Activated CD8-positive, alpha-beta T cell treated with anti-CD3 and anti-CD28 coated beads, Interleukin-2, amount 10 ng/mL, durations not matched to agents 7 days and 5 days (primary cell): Measurements from ENCODE around the gene ADAMTS9. TPM values are rescaled to one million over a fixed set of nuclear protein-coding genes. Genes with fewer than 3 reads are reported as not detected.

Source experiments
- ATAC-seq: fragments of 150-1000 bp; cut with Tn5 transposase; one replicate; pipeline ENCODE4 v1.10.0; 2021; ENCODE audit warnings: moderate library complexity
- CTCF ChIA-PET: fragments of 350-600 bp; sonication (Branson Sonifier 250); formaldehyde crosslinking; loops from one replicate; lab custom pipeline; 2021; ENCODE audit warnings: antibody characterized with exemption; lab: Charles Lee
- POLR2A ChIA-PET: fragments of 350-600 bp; sonication (Branson Sonifier 250); formaldehyde crosslinking; loops from one replicate; lab custom pipeline; 2021; ENCODE audit warnings: antibody characterized with exemption; lab: Charles Lee
- DNase-seq: peaks from one replicate; pipeline ENCODE4 v3.0.0-alpha.2; 2020
- H3K27ac Mint-ChIP-seq: one replicate; pipeline ENCODE4 v1.8.0; 2021; ENCODE audit warnings: mild to moderate bottlenecking, mixed read lengths
- H3K27me3 Mint-ChIP-seq: one replicate; pipeline ENCODE4 v1.8.0; 2021; ENCODE audit warnings: low read depth, mixed read lengths
- H3K36me3 Mint-ChIP-seq: one replicate; pipeline ENCODE4 v1.8.0; 2021; ENCODE audit warnings: low read depth, mixed read lengths
- H3K4me1 Mint-ChIP-seq: one replicate; pipeline ENCODE4 v1.8.0; 2021; ENCODE audit warnings: low read depth, mixed read lengths
- H3K4me3 Mint-ChIP-seq: one replicate; pipeline ENCODE4 v1.8.0; 2021; ENCODE audit warnings: mild to moderate bottlenecking, mixed read lengths
- H3K9me3 Mint-ChIP-seq: one replicate; pipeline ENCODE4 v1.8.0; 2022; ENCODE audit warnings: mixed read lengths; ENCODE audit not compliant: insufficient read depth
- total RNA-seq, 2 experiments: library from RNA; stranded (reverse); gene quantifications; one replicate each; pipeline ENCODE4 v1.2.3, GENCODE V29; 2021

ADAMTS9 gene
- total RNA-seq, 2 experiments from 2014 or later: not detected

DNA sequence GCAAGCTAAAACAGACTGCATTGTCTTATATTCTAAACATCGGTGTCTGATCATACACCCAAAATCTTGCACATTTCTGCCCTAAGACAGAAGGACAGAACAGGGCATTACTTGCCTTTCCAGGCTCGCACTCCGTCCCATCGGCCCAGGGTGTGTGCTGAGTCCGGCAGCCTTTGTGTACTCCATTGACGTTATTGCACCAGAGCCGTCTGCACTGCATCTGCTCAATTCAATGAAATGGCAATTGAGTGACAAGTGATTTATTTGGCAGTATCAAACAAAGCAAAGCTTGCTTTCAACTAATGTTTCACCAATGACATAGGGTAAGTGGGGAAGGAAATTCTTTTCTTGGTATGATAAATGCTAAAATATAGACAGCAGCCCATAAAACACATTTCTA lies 40.0 kb downstream of the ADAMTS9 start:
- no peaks in the 10 kb centered on the region for H3K4me1 Mint-ChIP-seq
- no peaks in the 10 kb centered on the region for H3K9me3 Mint-ChIP-seq
- CTCF ChIA-PET: no interaction called here
- ATAC-seq (no peak), DNase-seq (no peak)
- H3K4me3 Mint-ChIP-seq: no peak overlapping the region
- POLR2A ChIA-PET: no interaction called here
- no peaks in the 10 kb centered on the region for H3K36me3 Mint-ChIP-seq
- no peaks in the 10 kb centered on the region for H3K27me3 Mint-ChIP-seq
- no peak overlapping the region for H3K27ac Mint-ChIP-seq

DNA sequence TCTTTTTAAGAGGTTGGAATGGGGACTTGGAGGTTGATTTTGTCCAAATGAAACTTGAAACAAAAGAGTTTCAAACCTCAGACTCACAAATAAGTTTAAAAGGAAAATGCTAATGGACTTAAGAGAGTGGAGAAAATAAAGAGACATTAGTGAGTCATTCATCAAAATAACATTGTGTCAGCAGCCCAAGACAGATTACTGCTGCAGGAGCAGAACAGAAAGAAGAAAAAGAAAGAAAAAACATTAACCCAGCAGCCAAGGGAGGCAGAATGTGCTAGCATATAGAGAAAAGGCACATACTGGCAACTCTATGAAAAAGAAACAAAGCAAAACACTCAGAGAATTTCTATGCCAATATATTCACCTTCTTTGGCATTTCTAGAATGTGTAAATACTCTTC lies 42.6 kb downstream of the ADAMTS9 start:
- Mint-ChIP-seq H3K27ac (no peak overlapping the region), H3K4me3 (no peak overlapping the region), H3K9me3 (no peaks in the 10 kb centered on the region), H3K36me3 (no peaks in the 10 kb centered on the region), H3K27me3 (no peaks in the 10 kb centered on the region), H3K4me1 (no peaks in the 10 kb centered on the region)
- ChIA-PET POLR2A (no interaction called here), CTCF (no interaction called here)
- ATAC-seq: no peak
- DNase-seq: no peak

DNA sequence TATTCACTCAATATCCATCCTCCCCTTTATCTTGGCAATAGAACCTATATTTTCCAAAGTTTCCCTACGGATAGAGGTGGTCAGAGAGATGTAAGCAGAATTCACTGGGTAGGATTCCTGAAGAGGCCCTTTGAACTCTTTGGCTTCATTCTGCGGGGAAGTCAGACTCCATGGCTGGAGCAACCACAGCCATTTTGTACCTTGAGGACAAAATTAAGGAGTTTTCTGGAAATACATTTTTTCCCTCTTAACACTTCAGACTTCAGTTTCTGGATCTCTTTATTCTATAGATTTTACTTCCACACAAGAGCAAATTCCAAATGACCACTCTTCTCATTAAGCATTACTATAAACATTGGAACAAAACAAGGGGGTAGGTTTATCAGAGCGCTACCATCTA lies 43.3 kb downstream of the ADAMTS9 start:
- CTCF ChIA-PET: no interaction called here

GRCh38 chr3:64642327-64643151 lies 45.3 kb downstream of the ADAMTS9 start:
- Mint-ChIP-seq H3K4me3 (no peak overlapping the region), H3K4me1 (no peaks in the 10 kb centered on the region), H3K27ac (no peak overlapping the region), H3K9me3 (no peaks in the 10 kb centered on the region), H3K36me3 (no peaks in the 10 kb centered on the region), H3K27me3 (no peaks in the 10 kb centered on the region)
- DNase-seq (no peak), ATAC-seq (no peak)
- POLR2A ChIA-PET: no interaction called here
- CTCF ChIA-PET: no interaction called here

More for the DNA sequence above, 43.3 kb downstream of the ADAMTS9 start:
- H3K36me3 Mint-ChIP-seq: no peaks in the 10 kb centered on the region
- no peaks in the 10 kb centered on the region for H3K27me3 Mint-ChIP-seq
- no peaks in the 10 kb centered on the region for H3K4me1 Mint-ChIP-seq
- POLR2A ChIA-PET: no interaction called here
- H3K9me3 Mint-ChIP-seq: no peaks in the 10 kb centered on the region
- DNase-seq: no peak
- no peak overlapping the region for H3K27ac Mint-ChIP-seq
- H3K4me3 Mint-ChIP-seq: no peak overlapping the region
- no peak for ATAC-seq

DNA sequence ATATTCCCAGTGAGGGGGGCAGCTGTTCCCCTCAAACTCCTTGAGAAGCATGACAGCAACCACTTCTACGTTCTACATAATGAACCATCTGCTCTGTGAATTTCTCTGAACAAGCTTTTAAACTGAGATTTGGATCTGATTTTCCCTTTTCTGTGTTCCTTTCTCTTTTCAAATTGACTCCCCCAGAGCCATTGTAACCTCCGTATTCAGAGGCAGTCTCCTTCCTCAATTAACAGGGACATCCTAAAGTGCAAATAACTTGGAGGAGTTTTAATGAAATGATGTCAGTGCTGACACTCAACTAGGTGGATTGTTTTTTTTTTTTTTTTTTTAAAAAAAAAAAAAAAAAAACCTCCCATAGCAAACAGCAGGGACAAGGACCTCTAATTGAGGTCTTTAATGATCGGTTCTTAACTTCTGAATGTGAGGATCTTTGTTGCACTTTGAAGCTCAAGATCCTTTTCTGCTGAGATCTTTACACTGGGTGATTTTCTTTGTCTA lies 48.8 kb downstream of the ADAMTS9 start:
- ChIA-PET CTCF (no interaction called here), POLR2A (no interaction called here)
- H3K4me1 Mint-ChIP-seq: no peaks in the 10 kb centered on the region
- no peak for DNase-seq
- H3K36me3 Mint-ChIP-seq: no peaks in the 10 kb centered on the region
- no peak overlapping the region for H3K4me3 Mint-ChIP-seq
- no peaks in the 10 kb centered on the region for H3K9me3 Mint-ChIP-seq
- no peak for ATAC-seq
- H3K27me3 Mint-ChIP-seq: no peaks in the 10 kb centered on the region
- no peak overlapping the region for H3K27ac Mint-ChIP-seq

GRCh38 chr3:64638511-64638910 lies 49.3 kb downstream of the ADAMTS9 start:
- H3K9me3 Mint-ChIP-seq: no peaks in the 10 kb centered on the region

GRCh38 chr3:64634417-64634816 lies 53.4 kb downstream of the ADAMTS9 start:
- no peaks in the 10 kb centered on the region for H3K9me3 Mint-ChIP-seq
- H3K4me1 Mint-ChIP-seq: no peaks in the 10 kb centered on the region
- ATAC-seq (no peak), DNase-seq (no peak)
- H3K27me3 Mint-ChIP-seq: no peaks in the 10 kb centered on the region
- ChIA-PET CTCF (no interaction called here), POLR2A (no interaction called here)
- H3K27ac Mint-ChIP-seq: no peak overlapping the region
- no peaks in the 10 kb centered on the region for H3K36me3 Mint-ChIP-seq
- H3K4me3 Mint-ChIP-seq: no peak overlapping the region

More at GRCh38 chr3:64638511-64638910, 49.3 kb downstream of the ADAMTS9 start:
- H3K36me3 Mint-ChIP-seq: no peaks in the 10 kb centered on the region
- DNase-seq (no peak), ATAC-seq (no peak)
- H3K4me1 Mint-ChIP-seq: no peaks in the 10 kb centered on the region
- no peak overlapping the region for H3K27ac Mint-ChIP-seq
- ChIA-PET POLR2A (no interaction called here), CTCF (no interaction called here)
- no peak overlapping the region for H3K4me3 Mint-ChIP-seq
- H3K27me3 Mint-ChIP-seq: no peaks in the 10 kb centered on the region

- H3K4me3 Mint-ChIP-seq: no peak overlapping the region
- no peaks in the 10 kb centered on the region for H3K27me3 Mint-ChIP-seq
- DNase-seq (no peak), ATAC-seq (no peak)
- CTCF ChIA-PET: no interaction called here
- H3K9me3 Mint-ChIP-seq: no peaks in the 10 kb centered on the region
- H3K4me1 Mint-ChIP-seq: no peaks in the 10 kb centered on the region
- H3K36me3 Mint-ChIP-seq: no peaks in the 10 kb centered on the region
- POLR2A ChIA-PET: no interaction called here
- no peak overlapping the region for H3K27ac Mint-ChIP-seq
Measured at GRCh38 chr3:64631951-64632350, 55.8 kb downstream of the ADAMTS9 start.

- H3K36me3 Mint-ChIP-seq: no peaks in the 10 kb centered on the region
- H3K4me3 Mint-ChIP-seq: no peak overlapping the region
- CTCF ChIA-PET: no interaction called here
- no peak overlapping the region for H3K27ac Mint-ChIP-seq
- DNase-seq (no peak), ATAC-seq (no peak)
- POLR2A ChIA-PET: interaction anchor here (0.6 kb wide), 1 partner anchor 1095 kb away, joined by 4 read pairs; no protein-coding TSS in a partner anchor
- H3K9me3 Mint-ChIP-seq: no peaks in the 10 kb centered on the region
- no peaks in the 10 kb centered on the region for H3K27me3 Mint-ChIP-seq
- no peaks in the 10 kb centered on the region for H3K4me1 Mint-ChIP-seq
Measured at GRCh38 chr3:64627471-64628321, 60.1 kb downstream of the ADAMTS9 start.

- ATAC-seq (no peak), DNase-seq (no peak)
- Mint-ChIP-seq H3K36me3 (no peaks in the 10 kb centered on the region), H3K27me3 (no peaks in the 10 kb centered on the region), H3K27ac (no peak overlapping the region), H3K9me3 (no peaks in the 10 kb centered on the region), H3K4me1 (no peaks in the 10 kb centered on the region), H3K4me3 (no peak overlapping the region)
- ChIA-PET POLR2A (interaction anchor here (0.6 kb wide), 1 partner anchor 1096 kb away, joined by 4 read pairs; no protein-coding TSS in a partner anchor), CTCF (no interaction called here)
Measured at GRCh38 chr3:64627042-64627441, 60.8 kb downstream of the ADAMTS9 start.

DNA sequence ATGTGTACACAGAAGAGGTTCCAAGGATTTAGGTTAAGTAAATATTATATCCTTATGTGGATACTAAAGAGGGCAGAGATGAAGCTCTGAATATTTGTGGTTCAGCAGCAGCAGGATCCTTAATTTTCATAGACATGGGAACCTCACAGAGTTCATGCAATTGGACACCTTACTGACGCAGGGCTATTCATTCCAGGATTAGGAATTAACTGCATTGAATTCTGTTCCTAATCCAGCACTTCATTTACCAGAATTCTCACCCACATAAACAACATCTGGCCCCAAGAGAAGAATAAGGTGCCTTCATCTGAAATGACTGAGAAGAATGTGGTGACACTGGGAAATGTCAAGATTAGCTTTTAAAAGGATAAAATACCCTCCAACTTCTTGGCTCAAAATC lies 62.4 kb downstream of the ADAMTS9 start:
- Mint-ChIP-seq H3K36me3 (no peaks in the 10 kb centered on the region), H3K4me1 (no peaks in the 10 kb centered on the region), H3K4me3 (no peak overlapping the region), H3K27ac (no peak overlapping the region), H3K27me3 (no peaks in the 10 kb centered on the region), H3K9me3 (no peaks in the 10 kb centered on the region)
- POLR2A ChIA-PET: no interaction called here
- CTCF ChIA-PET: no interaction called here
- DNase-seq: no peak
- no peak for ATAC-seq

- POLR2A ChIA-PET: no interaction called here
- no peaks in the 10 kb centered on the region for H3K36me3 Mint-ChIP-seq
- ATAC-seq: no peak
Measured at GRCh38 chr3:64623125-64623524, 64.7 kb downstream of the ADAMTS9 start.

More at GRCh38 chr3:64623125-64623524, 64.7 kb downstream of the ADAMTS9 start:
- Mint-ChIP-seq H3K4me1 (no peaks in the 10 kb centered on the region), H3K27me3 (no peaks in the 10 kb centered on the region), H3K9me3 (no peaks in the 10 kb centered on the region), H3K4me3 (no peak overlapping the region), H3K27ac (no peak overlapping the region)
- CTCF ChIA-PET: no interaction called here
- DNase-seq: no peak
